Astrocyte of the spinal cord (primary cell): Measurements from ENCODE around the gene CLCNKB.

ENCODE experiments used
- DNase-seq: peaks from one replicate; pipeline ENCODE4 v3.0.0; 2011; ENCODE audit warnings: low read depth, low spot score
- H3K4me3 ChIP-seq: 2 replicates; pipeline ENCODE4 v1.5.1; 2011; ENCODE audit warnings: low read depth, mild to moderate bottlenecking, low read length, moderate library complexity
- CTCF ChIP-seq: IDR thresholded peaks from 2 replicates; pipeline ENCODE4 v1.5.1; 2012; ENCODE audit warnings: low read depth, mild to moderate bottlenecking, low read length, inconsistent platforms
- in situ Hi-C: cut with HindIII; loops from 2 replicates; pipeline ENCODE4 v1.10.0; 2017; ENCODE audit warnings: low sequenced_read_pairs

CLCNKB gene

GRCh38 chr1:16010837-16011236 lies 32.7 kb upstream of the CLCNKB start:
- no peak for TF ChIP-seq CTCF
- in situ Hi-C loops, result no loop called here
- no peak for DNase-seq
- H3K4me3 ChIP-seq, result no peak overlapping the region

GRCh38 chr1:16011936-16012589 lies 31.5 kb upstream of the CLCNKB start:
- in situ Hi-C loops, result no loop called here
- no peak overlapping the region for H3K4me3 ChIP-seq
- DNase-seq, result no peak
- TF ChIP-seq CTCF, result no peak

- H3K4me3 ChIP-seq, result peak overlapping the region; percentile 22
- no peak for TF ChIP-seq CTCF
- peak; percentile 75 for DNase-seq
- in situ Hi-C loops, result no loop called here
Measured at GRCh38 chr1:16012590-16013219, 30.9 kb upstream of the CLCNKB start.

GRCh38 chr1:16013220-16013907 lies 30.2 kb upstream of the CLCNKB start:
- in situ Hi-C loops, result no loop called here
- DNase-seq, result peak; percentile 74
- peak overlapping the region; percentile 22 for H3K4me3 ChIP-seq
- no peak for TF ChIP-seq CTCF

- H3K4me3 ChIP-seq, result no peak overlapping the region
- in situ Hi-C loops, result no loop called here
- DNase-seq, result no peak
- TF ChIP-seq CTCF, result no peak
Measured at GRCh38 chr1:16013908-16014258, 29.7 kb upstream of the CLCNKB start.

GRCh38 chr1:16014509-16015482 lies 28.8 kb upstream of the CLCNKB start:
- no peak for DNase-seq
- in situ Hi-C loops, result no loop called here
- no peak overlapping the region for H3K4me3 ChIP-seq
- TF ChIP-seq CTCF, result no peak
